Measurements from ENCODE around the gene CENPX.

CENPX gene

GRCh38 chr17:82012640-82013295 lies 9.9 kb downstream of the CENPX start:
- ChIA-PET CTCF (interaction anchor here (2.0 kb wide), 1 partner anchor 53 kb away, joined by 15 read pairs; no protein-coding TSS in a partner anchor), POLR2A (interaction anchor here (0.9 kb wide), 1 partner anchor 100 kb away, joined by 3 read pairs; no protein-coding TSS in a partner anchor)
- H3K9me3 ChIP-seq (ENCODE audit: control extremely low read depth in 1 of 5, control insufficient read depth in 4 of 5, insufficient read depth in 2 of 5, low read depth in 1 of 5, low read length in 4 of 5): no peaks in the 10 kb centered on the region
- H3K27me3 ChIP-seq (replicated peaks in 2 of 5; ENCODE audit: control insufficient read depth in 4 of 5, insufficient read depth in 5 of 5, low read length in 4 of 5): no peaks in the 10 kb centered on the region
- 89% methylated on average over 17 of the region's 19 CpGs for whole genome bisulfite sequencing (ENCODE audit: insufficient coverage)
- H3K4me3 ChIP-seq (ENCODE audit: control insufficient read depth in 1 of 7, extremely low read depth in 1 of 7, insufficient read depth in 4 of 7, low read depth in 2 of 7, low read length in 6 of 7): no peak overlapping the region
- DNase-seq: peak in 2 of 3 donors; percentile 32 to 35
- peaks cover 0 to 41% (median 35%) of the 10 kb centered on the region in 4 experiments for H3K4me1 ChIP-seq (ENCODE audit: control extremely low read depth in 1 of 4, control insufficient read depth in 4 of 4, insufficient read depth in 4 of 4, low read length in 3 of 4)
- peaks cover 0 to 6% (median 2%) of the 10 kb centered on the region in 4 experiments for H3K36me3 ChIP-seq (ENCODE audit: control insufficient read depth in 4 of 4, insufficient read depth in 4 of 4, low read length in 3 of 4)
- no peak overlapping the region for H3K27ac ChIP-seq (ENCODE audit: insufficient read depth in 1 of 2, low read depth in 1 of 2, low read length in 2 of 2, poor library complexity in 1 of 2, severe bottlenecking in 2 of 2)

- ChIA-PET POLR2A (no interaction called here), CTCF (interaction anchor here (2.0 kb wide), 1 partner anchor 52 kb away, joined by 15 read pairs; no protein-coding TSS in a partner anchor)
- peak in 2 of 3 donors; percentile 36 to 40 for DNase-seq
- H3K27me3 ChIP-seq (replicated peaks in 2 of 5; ENCODE audit: control insufficient read depth in 4 of 5, insufficient read depth in 5 of 5, low read length in 4 of 5): no peaks in the 10 kb centered on the region
- no peaks in the 10 kb centered on the region for H3K9me3 ChIP-seq (ENCODE audit: control extremely low read depth in 1 of 5, control insufficient read depth in 4 of 5, insufficient read depth in 2 of 5, low read depth in 1 of 5, low read length in 4 of 5)
- no peak overlapping the region for H3K27ac ChIP-seq (ENCODE audit: insufficient read depth in 1 of 2, low read depth in 1 of 2, low read length in 2 of 2, poor library complexity in 1 of 2, severe bottlenecking in 2 of 2)
- H3K4me1 ChIP-seq (ENCODE audit: control extremely low read depth in 1 of 4, control insufficient read depth in 4 of 4, insufficient read depth in 4 of 4, low read length in 3 of 4): peaks cover 0 to 41% (median 35%) of the 10 kb centered on the region in 4 experiments
- WGBS (ENCODE audit: insufficient coverage): 61% methylated on average over 19 of the region's 20 CpGs
- H3K4me3 ChIP-seq (ENCODE audit: control insufficient read depth in 1 of 7, extremely low read depth in 1 of 7, insufficient read depth in 4 of 7, low read depth in 2 of 7, low read length in 6 of 7): no peak overlapping the region
- H3K36me3 ChIP-seq (ENCODE audit: control insufficient read depth in 4 of 4, insufficient read depth in 4 of 4, low read length in 3 of 4): peaks cover 0 to 2% (median 1%) of the 10 kb centered on the region in 4 experiments
Observed at GRCh38 chr17:82012261-82012639, 10.4 kb downstream of the CENPX start.

- Histone ChIP-seq H3K4me1 (ENCODE audit: control extremely low read depth in 1 of 4, control insufficient read depth in 4 of 4, insufficient read depth in 4 of 4, low read length in 3 of 4) (peaks cover 0 to 41% (median 35%) of the 10 kb centered on the region in 4 experiments), H3K36me3 (ENCODE audit: control insufficient read depth in 4 of 4, insufficient read depth in 4 of 4, low read length in 3 of 4) (peaks cover 0 to 2% (median 1%) of the 10 kb centered on the region in 4 experiments), H3K9me3 (ENCODE audit: control extremely low read depth in 1 of 5, control insufficient read depth in 4 of 5, insufficient read depth in 2 of 5, low read depth in 1 of 5, low read length in 4 of 5) (no peaks in the 10 kb centered on the region), H3K4me3 (ENCODE audit: control insufficient read depth in 1 of 7, extremely low read depth in 1 of 7, insufficient read depth in 4 of 7, low read depth in 2 of 7, low read length in 6 of 7) (no peak overlapping the region), H3K27me3 (replicated peaks in 2 of 5; ENCODE audit: control insufficient read depth in 4 of 5, insufficient read depth in 5 of 5, low read length in 4 of 5) (no peaks in the 10 kb centered on the region), H3K27ac (ENCODE audit: insufficient read depth in 1 of 2, low read depth in 1 of 2, low read length in 2 of 2, poor library complexity in 1 of 2, severe bottlenecking in 2 of 2) (no peak overlapping the region)
- ChIA-PET POLR2A (no interaction called here), CTCF (interaction anchor here (1.2 to 2.0 kb wide), 2 partner anchors 44 to 52 kb away, joined by 4 to 15 read pairs; no protein-coding TSS in a partner anchor)
- DNase-seq: no peak
- WGBS (ENCODE audit: insufficient coverage): 96% methylated on average over 12 of the region's 19 CpGs
Observed at GRCh38 chr17:82011617-82012187, 11.0 kb downstream of the CENPX start.

GRCh38 chr17:82010575-82011525 lies 11.8 kb downstream of the CENPX start:
- ChIA-PET CTCF (interaction anchor here (1.0 to 5.2 kb wide), 4 partner anchors 9 to 52 kb away, joined by 3 to 30 read pairs (median 4); partner anchors contain the start of genes CENPX and LRRC45), POLR2A (no interaction called here)
- Histone ChIP-seq H3K9me3 (ENCODE audit: control extremely low read depth in 1 of 5, control insufficient read depth in 4 of 5, insufficient read depth in 2 of 5, low read depth in 1 of 5, low read length in 4 of 5) (no peaks in the 10 kb centered on the region), H3K4me1 (ENCODE audit: control extremely low read depth in 1 of 4, control insufficient read depth in 4 of 4, insufficient read depth in 4 of 4, low read length in 3 of 4) (peaks cover 0 to 41% (median 35%) of the 10 kb centered on the region in 4 experiments), H3K4me3 (ENCODE audit: control insufficient read depth in 1 of 7, extremely low read depth in 1 of 7, insufficient read depth in 4 of 7, low read depth in 2 of 7, low read length in 6 of 7) (no peak overlapping the region), H3K27ac (ENCODE audit: insufficient read depth in 1 of 2, low read depth in 1 of 2, low read length in 2 of 2, poor library complexity in 1 of 2, severe bottlenecking in 2 of 2) (no peak overlapping the region), H3K27me3 (replicated peaks in 2 of 5; ENCODE audit: control insufficient read depth in 4 of 5, insufficient read depth in 5 of 5, low read length in 4 of 5) (no peaks in the 10 kb centered on the region), H3K36me3 (ENCODE audit: control insufficient read depth in 4 of 4, insufficient read depth in 4 of 4, low read length in 3 of 4) (peaks cover 0 to 2% (median 1%) of the 10 kb centered on the region in 4 experiments)
- DNase-seq: no peak
- 96% methylated on average over 32 of the region's 39 CpGs for WGBS (ENCODE audit: insufficient coverage)

GRCh38 chr17:82009413-82009812 lies 13.3 kb downstream of the CENPX start:
- CTCF ChIA-PET: interaction anchor here (0.7 to 5.2 kb wide), 6 partner anchors 12 to 136 kb away, joined by 3 to 30 read pairs (median 4); partner anchors contain the start of genes CENPX and LRRC45
- Histone ChIP-seq H3K4me3 (ENCODE audit: control insufficient read depth in 1 of 7, extremely low read depth in 1 of 7, insufficient read depth in 4 of 7, low read depth in 2 of 7, low read length in 6 of 7) (no peak overlapping the region), H3K4me1 (ENCODE audit: control extremely low read depth in 1 of 4, control insufficient read depth in 4 of 4, insufficient read depth in 4 of 4, low read length in 3 of 4) (peaks cover 0 to 47% (median 35%) of the 10 kb centered on the region in 4 experiments), H3K27me3 (replicated peaks in 2 of 5; ENCODE audit: control insufficient read depth in 4 of 5, insufficient read depth in 5 of 5, low read length in 4 of 5) (no peaks in the 10 kb centered on the region), H3K27ac (ENCODE audit: insufficient read depth in 1 of 2, low read depth in 1 of 2, low read length in 2 of 2, poor library complexity in 1 of 2, severe bottlenecking in 2 of 2) (no peak overlapping the region), H3K9me3 (ENCODE audit: control extremely low read depth in 1 of 5, control insufficient read depth in 4 of 5, insufficient read depth in 2 of 5, low read depth in 1 of 5, low read length in 4 of 5) (no peaks in the 10 kb centered on the region), H3K36me3 (ENCODE audit: control insufficient read depth in 4 of 4, insufficient read depth in 4 of 4, low read length in 3 of 4) (peaks cover 0 to 2% (median 1%) of the 10 kb centered on the region in 4 experiments)
- 74% methylated on average over 14 of the region's 15 CpGs for WGBS (ENCODE audit: insufficient coverage)
- POLR2A ChIA-PET: no interaction called here
- DNase-seq: peak in 1 of 3 donors; percentile 21

GRCh38 chr17:82008941-82009405 lies 13.7 kb downstream of the CENPX start:
- peaks cover 0 to 2% (median 1%) of the 10 kb centered on the region in 4 experiments for H3K36me3 ChIP-seq (ENCODE audit: control insufficient read depth in 4 of 4, insufficient read depth in 4 of 4, low read length in 3 of 4)
- H3K27ac ChIP-seq (ENCODE audit: insufficient read depth in 1 of 2, low read depth in 1 of 2, low read length in 2 of 2, poor library complexity in 1 of 2, severe bottlenecking in 2 of 2): no peak overlapping the region
- no peaks in the 10 kb centered on the region for H3K9me3 ChIP-seq (ENCODE audit: control extremely low read depth in 1 of 5, control insufficient read depth in 4 of 5, insufficient read depth in 2 of 5, low read depth in 1 of 5, low read length in 4 of 5)
- 91% methylated on average over 24 of the region's 28 CpGs for whole genome bisulfite sequencing (ENCODE audit: insufficient coverage)
- ChIA-PET POLR2A (no interaction called here), CTCF (interaction anchor here (0.7 to 5.2 kb wide), 6 partner anchors 12 to 135 kb away, joined by 3 to 30 read pairs (median 4); partner anchors contain the start of genes CENPX and LRRC45)
- H3K27me3 ChIP-seq (replicated peaks in 2 of 5; ENCODE audit: control insufficient read depth in 4 of 5, insufficient read depth in 5 of 5, low read length in 4 of 5): no peaks in the 10 kb centered on the region
- no peak overlapping the region for H3K4me3 ChIP-seq (ENCODE audit: control insufficient read depth in 1 of 7, extremely low read depth in 1 of 7, insufficient read depth in 4 of 7, low read depth in 2 of 7, low read length in 6 of 7)
- DNase-seq: no peak
- H3K4me1 ChIP-seq (ENCODE audit: control extremely low read depth in 1 of 4, control insufficient read depth in 4 of 4, insufficient read depth in 4 of 4, low read length in 3 of 4): peaks cover 0 to 47% (median 34%) of the 10 kb centered on the region in 4 experiments
